CD4-positive, alpha-beta T cell (primary cell): ENCODE data around the gene SYT13. TPM values are rescaled to one million over a fixed set of nuclear protein-coding genes. Genes with fewer than 3 reads are reported as not detected.

Experiments used
- ATAC-seq: fragments of 200-7000 bp; cut with Tn5 transposase; one replicate; pipeline ENCODE4 v1.10.0; 2022; ENCODE audit warnings: mild to moderate bottlenecking; ENCODE audit not compliant: poor library complexity
- CTCF ChIA-PET: fragments of 350-600 bp; sonication (Branson Sonifier 250); formaldehyde crosslinking; loops from one replicate; lab custom pipeline; 2021; ENCODE audit warnings: antibody characterized with exemption, inconsistent platforms; lab: Charles Lee
- POLR2A ChIA-PET: fragments of 350-600 bp; sonication (Branson Sonifier 250); formaldehyde crosslinking; loops from one replicate; lab custom pipeline; 2021; ENCODE audit warnings: antibody characterized with exemption, inconsistent platforms; lab: Charles Lee
- DNase-seq, 14 experiments: peaks; one replicate each; pipeline ENCODE4 v3.0.0-alpha.2; 2013 to 2020; ENCODE audit warnings: mixed read lengths in 2 of 14
- H3K27ac ChIP-seq, 2 donors: one replicate each; pipeline versions ENCODE4 v1.5.1 to v1.7.0; 2013; ENCODE audit warnings: low read length in 2 of 2, low read depth in 1 of 2, mild to moderate bottlenecking in 1 of 2
- H3K27me3 ChIP-seq, 2 experiments: 1 replicate in 1 of 2; 2 replicates in 1 of 2; pipeline versions ENCODE4 v1.6.1 to v1.7.0; 2013; ENCODE audit warnings: low read length in 2 of 2, control low read depth in 1 of 2, mild to moderate bottlenecking in 1 of 2, moderate library complexity in 1 of 2; ENCODE audit not compliant: insufficient read depth in 2 of 2, control insufficient read depth in 1 of 2
- H3K36me3 ChIP-seq: one replicate; pipeline ENCODE4 v1.6.1; 2013; ENCODE audit warnings: low read length, control low read depth; ENCODE audit not compliant: insufficient read depth
- H3K4me1 ChIP-seq: one replicate; pipeline ENCODE4 v1.6.1; 2013; ENCODE audit warnings: low read length, control low read depth; ENCODE audit not compliant: insufficient read depth
- H3K4me3 ChIP-seq: one replicate; pipeline ENCODE4 v1.5.1; 2013; ENCODE audit warnings: mild to moderate bottlenecking, low read length, moderate library complexity
- H3K9me3 ChIP-seq, 2 experiments: 1 replicate in 1 of 2; 2 replicates in 1 of 2; pipeline versions ENCODE4 v1.6.1 to v1.7.0; 2013; ENCODE audit warnings: low read length in 2 of 2, mild to moderate bottlenecking in 2 of 2, control low read depth in 1 of 2, moderate library complexity in 1 of 2; ENCODE audit not compliant: control insufficient read depth in 1 of 2, insufficient read depth in 1 of 2
- H3K27ac Mint-ChIP-seq: one replicate; pipeline ENCODE4 v1.8.0; 2020; ENCODE audit warnings: mixed read lengths
- H3K27me3 Mint-ChIP-seq: one replicate; pipeline ENCODE4 v1.8.0; 2021; ENCODE audit warnings: mixed read lengths
- H3K36me3 Mint-ChIP-seq: one replicate; pipeline ENCODE4 v1.8.0; 2021; ENCODE audit warnings: low read depth, mixed read lengths
- H3K4me1 Mint-ChIP-seq: one replicate; pipeline ENCODE4 v1.8.0; 2021; ENCODE audit warnings: low read depth, mixed read lengths
- H3K4me3 Mint-ChIP-seq: one replicate; pipeline ENCODE4 v1.8.0; 2020; ENCODE audit warnings: mild to moderate bottlenecking, mixed read lengths
- H3K9me3 Mint-ChIP-seq: one replicate; pipeline ENCODE4 v1.8.0; 2020; ENCODE audit warnings: mixed read lengths
- CTCF ChIP-seq: fragments of 200-600 bp; IDR thresholded peaks from one replicate; pipeline ENCODE4 v1.8.0; 2022; ENCODE audit warnings: antibody characterized with exemption, mild to moderate bottlenecking
- intact Hi-C, 2 experiments: fragments of 100-400 bp; cut with DNase I in 1 of 2; cut with micrococcal nuclease in 1 of 2; formaldehyde crosslinking; loops; one replicate each; pipeline versions ENCODE4 v1.15.1 to v1.9.0; 2023 to 2025; cut with DNase I, micrococcal nuclease
- total RNA-seq, 174 experiments: library from RNA in 2 of 174; stranded (reverse) in 2 of 174; gene quantifications; one replicate each; pipeline ENCODE4 v1.2.3 and lab custom pipeline; 2021 to 2026

Gene SYT13
- total RNA-seq, 2 experiments from 2014 or later, result not detected

- POLR2A ChIA-PET, result interaction anchor here (0.6 kb wide), 1 partner anchor 179 kb away, joined by 3 read pairs; no protein-coding TSS in a partner anchor
- intact Hi-C loops, result loop anchor here in 1 of 2 experiments (5.0 kb wide), 1 partner anchor 353 kb away; no protein-coding TSS in a partner anchor
Measured at GRCh38 chr11:45290586-45290985, 4.4 kb upstream of the SYT13 start.

GRCh38 chr11:45289369-45289768 is 3.2 kb upstream of the SYT13 start:
- Histone ChIP-seq H3K27ac (no peak overlapping the region), H3K27me3 (peaks cover 47 to 76% of the 10 kb centered on the region in 2 experiments), H3K36me3 (no peaks in the 10 kb centered on the region), H3K4me3 (no peak overlapping the region), H3K9me3 (peaks cover 0 to 3% of the 10 kb centered on the region in 2 experiments), H3K4me1 (peaks cover 3% of the 10 kb centered on the region)
- intact Hi-C loops, result no loop called here
- ChIA-PET CTCF (interaction anchor here (1.1 kb wide), 1 partner anchor 179 kb away, joined by 3 read pairs; no protein-coding TSS in a partner anchor), POLR2A (no interaction called here)
- Mint-ChIP-seq H3K9me3 (no peaks in the 10 kb centered on the region), H3K4me3 (no peak overlapping the region), H3K27me3 (peaks cover 90% of the 10 kb centered on the region), H3K4me1 (no peaks in the 10 kb centered on the region), H3K27ac (no peak overlapping the region), H3K36me3 (no peaks in the 10 kb centered on the region)
- no peak for ATAC-seq
- TF ChIP-seq CTCF, result no peak
- no peak for DNase-seq

More at GRCh38 chr11:45290586-45290985, 4.4 kb upstream of the SYT13 start:
- Mint-ChIP-seq H3K4me3 (no peak overlapping the region), H3K27me3 (peaks cover 78% of the 10 kb centered on the region), H3K4me1 (no peaks in the 10 kb centered on the region), H3K9me3 (no peaks in the 10 kb centered on the region), H3K36me3 (no peaks in the 10 kb centered on the region), H3K27ac (no peak overlapping the region)
- H3K36me3 ChIP-seq, result no peaks in the 10 kb centered on the region
- ATAC-seq (no peak), DNase-seq (no peak)
- peaks cover 0 to 3% of the 10 kb centered on the region in 2 experiments for H3K9me3 ChIP-seq
- CTCF ChIA-PET, result interaction anchor here (1.1 kb wide), 1 partner anchor 180 kb away, joined by 3 read pairs; no protein-coding TSS in a partner anchor
- peaks cover 3% of the 10 kb centered on the region for H3K4me1 ChIP-seq
- no peak overlapping the region for H3K4me3 ChIP-seq
- H3K27ac ChIP-seq, result no peak overlapping the region
- H3K27me3 ChIP-seq, result peaks cover 36 to 68% of the 10 kb centered on the region in 2 experiments
- no peak for TF ChIP-seq CTCF

GRCh38 chr11:45288339-45288738 is 2.2 kb upstream of the SYT13 start:
- CTCF ChIA-PET, result no interaction called here
- H3K4me3 ChIP-seq, result no peak overlapping the region
- Mint-ChIP-seq H3K36me3 (no peaks in the 10 kb centered on the region), H3K9me3 (no peaks in the 10 kb centered on the region), H3K4me3 (no peak overlapping the region), H3K27me3 (peaks cover 91% of the 10 kb centered on the region), H3K27ac (no peak overlapping the region), H3K4me1 (no peaks in the 10 kb centered on the region)
- H3K9me3 ChIP-seq, result peaks cover 0 to 3% of the 10 kb centered on the region in 2 experiments
- POLR2A ChIA-PET, result no interaction called here
- H3K27me3 ChIP-seq, result peaks cover 55 to 78% of the 10 kb centered on the region in 2 experiments
- no peak for ATAC-seq
- no peak for DNase-seq
- peaks cover 3% of the 10 kb centered on the region for H3K4me1 ChIP-seq
- TF ChIP-seq CTCF, result no peak
- intact Hi-C loops, result no loop called here
- no peaks in the 10 kb centered on the region for H3K36me3 ChIP-seq
- no peak overlapping the region for H3K27ac ChIP-seq
